ENCODE results near the gene ZNF592.

DNA sequence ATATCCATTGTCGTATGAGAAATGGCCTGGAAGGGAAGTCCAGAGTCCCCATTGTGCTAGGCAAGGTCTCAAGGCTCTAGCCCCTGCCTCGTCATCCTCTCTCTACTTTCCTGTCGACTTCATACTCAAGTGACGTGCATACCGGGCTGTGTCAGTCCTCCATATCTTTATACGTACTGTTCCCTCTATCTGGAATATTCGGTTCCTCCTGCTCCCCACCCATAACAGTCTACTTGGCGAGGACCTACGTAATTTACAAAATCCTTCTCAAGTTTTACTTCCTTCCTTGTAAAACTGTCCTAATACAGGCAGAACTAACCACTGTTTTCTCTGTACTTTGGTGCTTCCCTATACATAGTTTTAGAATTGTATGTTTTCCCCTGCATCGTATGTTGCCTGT is 66.5 kb downstream of the ZNF592 start:
- no peak for TF ChIP-seq POLR2AphosphoS5 (IDR thresholded peaks at IDR 0.05; ENCODE audit: borderline replicate concordance, low read depth, low read length)
- TF ChIP-seq EZH2 (IDR thresholded peaks at IDR 0.05): no peak
- TF ChIP-seq FOXP2 (optimal IDR thresholded peaks at IDR 0.05; ENCODE audit: control extremely low read depth, extremely low read length, insufficient read depth): no peak

All from SK-N-MC (cell line).